Measurements from ENCODE around the gene IQCH.

- TF ChIP-seq CTCF (IDR thresholded peaks at IDR 0.05) (no peak), ZNF138 (CRISPR knock-in tag; conservative IDR thresholded peaks at IDR 0.05) (no peak), ZNF121 (CRISPR knock-in tag; IDR thresholded peaks at IDR 0.05) (no peak), CREB1 (CRISPR knock-in tag; IDR thresholded peaks at IDR 0.05) (no peak), ATF1 (CRISPR knock-in tag; IDR thresholded peaks at IDR 0.05) (no peak), SP1 (CRISPR knock-in tag; conservative IDR thresholded peaks at IDR 0.05) (no peak), NR1H2 (CRISPR knock-in tag; IDR thresholded peaks at IDR 0.05) (no peak), NR3C1 (CRISPR knock-in tag; conservative IDR thresholded peaks at IDR 0.05; ENCODE audit: low read depth) (no peak), SMAD4 (CRISPR knock-in tag; IDR thresholded peaks at IDR 0.05) (no peak), USF2 (CRISPR knock-in tag; IDR thresholded peaks at IDR 0.05) (no peak), ATF3 (CRISPR knock-in tag; conservative IDR thresholded peaks at IDR 0.05) (no peak), RELA (CRISPR knock-in tag; IDR thresholded peaks at IDR 0.05; ENCODE audit: borderline replicate concordance) (no peak)
These were observed 12.9 kb downstream of the IQCH start for GRCh38 chr15:67267440-67267839.
